Spleen (tissue), 11 donors: ENCODE measurements around the gene CTTN. TPM values are rescaled to one million over a fixed set of nuclear protein-coding genes. Genes with fewer than 3 reads are reported as not detected.

Experiments used
- DNase-seq: peaks from one replicate; pipeline ENCODE4 v3.0.0-alpha.2; 2020
- H3K27ac ChIP-seq, 8 donors: fragments of 200-600 bp; sonication (generic) in 7 of 8; 1 replicate in 4 of 8; 2 replicates in 4 of 8; pipeline versions ENCODE4 v1.5.0 to v1.8.0; 2016 to 2021; ENCODE audit warnings: inconsistent platforms in 4 of 8, mild to moderate bottlenecking in 4 of 8, moderate library complexity in 1 of 8
- H3K27me3 ChIP-seq, 7 donors: fragments of 200-600 bp; sonication (generic) in 6 of 7; replicated peaks in 1 of 7; 1 replicate in 4 of 7; 2 replicates in 3 of 7; pipeline versions ENCODE4 v1.5.0 to v1.8.0; 2016 to 2021; ENCODE audit warnings: inconsistent platforms in 3 of 7, mild to moderate bottlenecking in 1 of 7
- H3K36me3 ChIP-seq, 6 donors: fragments of 200-600 bp; sonication (generic) in 5 of 6; 1 replicate in 4 of 6; 2 replicates in 2 of 6; pipeline versions ENCODE4 v1.5.0 to v1.8.0; 2016 to 2021; ENCODE audit warnings: inconsistent platforms in 2 of 6
- H3K4me1 ChIP-seq, 6 donors: fragments of 200-600 bp; sonication (generic) in 5 of 6; 1 replicate in 3 of 6; 2 replicates in 3 of 6; pipeline versions ENCODE4 v1.5.0 to v1.8.0; 2016 to 2021; ENCODE audit warnings: inconsistent platforms in 3 of 6
- H3K4me3 ChIP-seq, 8 donors: fragments of 200-600 bp; sonication (generic) in 7 of 8; 1 replicate in 4 of 8; 2 replicates in 4 of 8; pipeline versions ENCODE4 v1.5.0 to v1.8.0; 2016 to 2021; ENCODE audit warnings: inconsistent platforms in 4 of 8, mild to moderate bottlenecking in 4 of 8, moderate library complexity in 2 of 8
- H3K9me3 ChIP-seq, 8 donors: fragments of 200-600 bp; sonication (generic) in 7 of 8; 1 replicate in 4 of 8; 2 replicates in 4 of 8; pipeline versions ENCODE4 v1.5.0 to v1.8.0; 2016 to 2021; ENCODE audit warnings: inconsistent platforms in 4 of 8
- CTCF ChIP-seq, 11 experiments: fragments of 200-600 bp in 7 of 11; fragments of 450-650 bp in 4 of 11; sonication (generic) in 4 of 11; IDR thresholded peaks in 8 of 11; conservative IDR thresholded peaks in 3 of 11; 1 replicate in 7 of 11; 2 replicates in 4 of 11; pipeline versions ENCODE4 v1.4.0 to v1.8.0; 2016 to 2021; ENCODE audit warnings: antibody characterized with exemption in 11 of 11, inconsistent platforms in 4 of 11, mild to moderate bottlenecking in 1 of 11
- POLR2A ChIP-seq, 3 donors: fragments of 450-650 bp; IDR thresholded peaks; one replicate each; pipeline ENCODE4 v1.5.1; 2017; ENCODE audit warnings: antibody characterized with exemption in 3 of 3, mild to moderate bottlenecking in 1 of 3
- POLR2AphosphoS5 ChIP-seq, 3 donors: sonication (generic); formaldehyde crosslinking; IDR thresholded peaks; one replicate each; pipeline ENCODE4 v1.5.1; 2017; ENCODE audit warnings: antibody characterized with exemption in 3 of 3
- WGBS, 5 donors: extraction: QIAGEN DNeasy Blood & Tissue Kit in 3 of 5; methylation state at CpG; one replicate each; pipeline versions ENCODE4 v1.1.5 to v1.1.7; 2013 to 2018; 5-methylcytosine and 5-hydroxymethylcytosine counted together
- intact Hi-C: fragments of 100-400 bp; cut with DNase I; formaldehyde crosslinking; loops from one replicate; pipeline ENCODE4 v1.15.0; 2023; ENCODE audit warnings: low total_unique reads
- polyA plus RNA-seq, 3 donors: library from polyadenylated mRNA; stranded (reverse); fragments of 200-250 nt; gene quantifications; one replicate each; pipeline ENCODE4 v1.2.1, GENCODE V29; 2013
- total RNA-seq, 7 donors: library from RNA; depleted of rRNA in 3 of 7; stranded (reverse); fragments of >200 nt in 3 of 7; fragmentation: NEBNext Ultra II Directional in 4 of 7; extraction: Animal tissue kit (Norgen Biotek cat#: 25700) in 4 of 7; gene quantifications; one replicate each; pipeline versions ENCODE4 v1.1.0 to v1.2.1, GENCODE V29; 2016 to 2021
- donor health status: healthy with polysubstance abuse.
- donor health status: DM: no; HTN: no; CAD: no; lungs with moderate emphysema.
- donor health status: DM: no; HTN: no; CAD: no.
- donor health status: Bipolar disorder and iron deficiency.
- donor health status: healthy.
- donor health status: DM: no; HTN: no; CAD: no.
- donor health status: DM: yes; HTN: yes; CAD: no.

CTTN gene
- total and polyA plus RNA-seq, 10 donors: 18.4 to 149 (median 98.4) TPM

GRCh38 chr11:70458736-70459135 lies 60.4 kb downstream of the CTTN start:
- no peak for DNase-seq
- H3K36me3 ChIP-seq: no peaks in the 10 kb centered on the region
- H3K27me3 ChIP-seq: peaks cover 0 to 62% (median 0%) of the 10 kb centered on the region in 7 donors
- WGBS, 5 donors: 77 to 89% (median 84%) methylated on average over 2 of the region's 2 CpGs
- no peaks in the 10 kb centered on the region for H3K4me1 ChIP-seq
- no peak overlapping the region for H3K4me3 ChIP-seq
- H3K27ac ChIP-seq: no peak overlapping the region
- intact Hi-C loops: no loop called here
- TF ChIP-seq CTCF (IDR thresholded peaks at IDR 0.05 in 8 of 11, conservative IDR thresholded peaks at IDR 0.05 in 3 of 11) (no peak), POLR2AphosphoS5 (IDR thresholded peaks at IDR 0.05) (no peak), POLR2A (IDR thresholded peaks at IDR 0.05) (no peak)
- no peaks in the 10 kb centered on the region for H3K9me3 ChIP-seq

- Histone ChIP-seq H3K36me3 (no peaks in the 10 kb centered on the region), H3K27me3 (peaks cover 0 to 76% (median 0%) of the 10 kb centered on the region in 7 donors), H3K27ac (no peak overlapping the region), H3K4me1 (no peaks in the 10 kb centered on the region), H3K9me3 (no peaks in the 10 kb centered on the region), H3K4me3 (no peak overlapping the region)
- WGBS, 5 donors: 77 to 94% (median 85%) methylated on average over 2 to 4 of the region's 4 CpGs
- TF ChIP-seq POLR2A (IDR thresholded peaks at IDR 0.05): no peak
- no peak for TF ChIP-seq POLR2AphosphoS5 (IDR thresholded peaks at IDR 0.05)
- no peak for TF ChIP-seq CTCF (IDR thresholded peaks at IDR 0.05 in 8 of 11, conservative IDR thresholded peaks at IDR 0.05 in 3 of 11)
- DNase-seq: no peak
- intact Hi-C loops: no loop called here
Observed at GRCh38 chr11:70460111-70460510, 61.8 kb downstream of the CTTN start.

GRCh38 chr11:70460964-70461363 lies 62.6 kb downstream of the CTTN start:
- H3K27me3 ChIP-seq: peaks cover 0 to 84% (median 0%) of the 10 kb centered on the region in 7 donors
- H3K9me3 ChIP-seq: no peaks in the 10 kb centered on the region
- H3K36me3 ChIP-seq: no peaks in the 10 kb centered on the region
- no peaks in the 10 kb centered on the region for H3K4me1 ChIP-seq
- TF ChIP-seq POLR2A (IDR thresholded peaks at IDR 0.05) (no peak), POLR2AphosphoS5 (IDR thresholded peaks at IDR 0.05) (no peak), CTCF (IDR thresholded peaks at IDR 0.05 in 8 of 11, conservative IDR thresholded peaks at IDR 0.05 in 3 of 11) (no peak)
- H3K27ac ChIP-seq: no peak overlapping the region
- WGBS, 5 donors: 71 to 81% (median 76%) methylated on average over 8 to 10 of the region's 10 CpGs
- no peak for DNase-seq
- intact Hi-C loops: no loop called here
- H3K4me3 ChIP-seq: no peak overlapping the region

- no peak for DNase-seq
- 91 to 95% (median 94%) methylated on average over 10 to 12 of the region's 12 CpGs for WGBS, 5 donors
- Histone ChIP-seq H3K4me3 (no peak overlapping the region), H3K36me3 (no peaks in the 10 kb centered on the region), H3K27me3 (peaks cover 0 to 86% (median 0%) of the 10 kb centered on the region in 7 donors), H3K9me3 (no peaks in the 10 kb centered on the region), H3K27ac (no peak overlapping the region), H3K4me1 (no peaks in the 10 kb centered on the region)
- intact Hi-C loops: no loop called here
- TF ChIP-seq POLR2AphosphoS5 (IDR thresholded peaks at IDR 0.05) (no peak), CTCF (IDR thresholded peaks at IDR 0.05 in 8 of 11, conservative IDR thresholded peaks at IDR 0.05 in 3 of 11) (no peak), POLR2A (IDR thresholded peaks at IDR 0.05) (no peak)
Observed at GRCh38 chr11:70462818-70463477, 64.6 kb downstream of the CTTN start.
